DND-41 (cell line): ENCODE measurements around the gene ITPRID1.

Experiments used
- CTCF ChIP-seq: IDR thresholded peaks from 2 replicates; pipeline ENCODE4 v1.5.1; 2012; ENCODE audit warnings: borderline replicate concordance, low read length, moderate library complexity, mild to moderate bottlenecking; ENCODE audit not compliant: poor library complexity, severe bottlenecking; ENCODE audit errors: extremely low read depth
- EZH2 ChIP-seq: IDR thresholded peaks from 3 replicates; pipeline ENCODE4 v1.6.1; 2012; ENCODE audit warnings: borderline replicate concordance, low read depth, mild to moderate bottlenecking, moderate library complexity, low read length, inconsistent platforms; ENCODE audit not compliant: severe bottlenecking

GRCh38 chr7:31640381-31640780 lies 126.5 kb downstream of the ITPRID1 start:
- TF ChIP-seq CTCF: no peak
- no peak for TF ChIP-seq EZH2
